MM.1S (cell line): ENCODE results near the gene RPN2.

Experiments
- EZH2 ChIP-seq: fragments of 300-600 bp; sonication (generic); optimal IDR thresholded peaks from 2 replicates; pipeline ENCODE3; 2017; ENCODE audit warnings: low read depth, mild to moderate bottlenecking, antibody characterized with exemption, low read length, mixed read lengths
- EZH2phosphoT487 ChIP-seq: fragments of 300-600 bp; sonication (generic); IDR thresholded peaks from 2 replicates; pipeline ENCODE4 v1.6.1; 2018; ENCODE audit warnings: antibody characterized with exemption, low read length
- TF ChIP-seq, protein P1 (sequence below): fragments of 300-600 bp; sonication (generic); IDR thresholded peaks from 2 replicates; pipeline ENCODE4 v1.5.1; 2016; ENCODE audit warnings: antibody characterized with exemption, low read length, mixed read lengths

DNA sequence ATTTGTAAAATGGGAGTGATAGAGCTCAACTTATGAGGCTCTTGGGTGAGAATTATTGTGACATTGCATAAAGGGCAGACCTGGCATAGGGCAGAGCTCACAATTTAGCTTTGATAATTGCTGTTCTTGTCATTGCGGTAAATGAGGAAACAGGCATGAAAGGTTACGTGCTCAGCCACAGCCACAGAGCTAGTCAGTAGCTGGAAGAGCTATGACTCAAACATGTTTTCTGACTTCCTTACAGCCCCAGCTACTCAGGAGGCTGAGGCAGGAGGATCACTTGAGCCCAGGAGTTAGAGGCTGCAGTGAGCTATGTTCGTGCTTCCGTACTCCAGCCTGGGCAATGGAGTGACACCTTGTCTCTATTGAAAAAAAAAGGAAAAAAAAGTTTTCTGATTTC lies 86.0 kb downstream of the RPN2 start:
- TF ChIP-seq EZH2 (no peak), EZH2phosphoT487 (no peak)
- TF ChIP-seq, protein P1, sequence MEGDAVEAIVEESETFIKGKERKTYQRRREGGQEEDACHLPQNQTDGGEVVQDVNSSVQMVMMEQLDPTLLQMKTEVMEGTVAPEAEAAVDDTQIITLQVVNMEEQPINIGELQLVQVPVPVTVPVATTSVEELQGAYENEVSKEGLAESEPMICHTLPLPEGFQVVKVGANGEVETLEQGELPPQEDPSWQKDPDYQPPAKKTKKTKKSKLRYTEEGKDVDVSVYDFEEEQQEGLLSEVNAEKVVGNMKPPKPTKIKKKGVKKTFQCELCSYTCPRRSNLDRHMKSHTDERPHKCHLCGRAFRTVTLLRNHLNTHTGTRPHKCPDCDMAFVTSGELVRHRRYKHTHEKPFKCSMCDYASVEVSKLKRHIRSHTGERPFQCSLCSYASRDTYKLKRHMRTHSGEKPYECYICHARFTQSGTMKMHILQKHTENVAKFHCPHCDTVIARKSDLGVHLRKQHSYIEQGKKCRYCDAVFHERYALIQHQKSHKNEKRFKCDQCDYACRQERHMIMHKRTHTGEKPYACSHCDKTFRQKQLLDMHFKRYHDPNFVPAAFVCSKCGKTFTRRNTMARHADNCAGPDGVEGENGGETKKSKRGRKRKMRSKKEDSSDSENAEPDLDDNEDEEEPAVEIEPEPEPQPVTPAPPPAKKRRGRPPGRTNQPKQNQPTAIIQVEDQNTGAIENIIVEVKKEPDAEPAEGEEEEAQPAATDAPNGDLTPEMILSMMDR, result no peak
